ENCODE measurements around the gene CPT1A.

Gene CPT1A

DNA sequence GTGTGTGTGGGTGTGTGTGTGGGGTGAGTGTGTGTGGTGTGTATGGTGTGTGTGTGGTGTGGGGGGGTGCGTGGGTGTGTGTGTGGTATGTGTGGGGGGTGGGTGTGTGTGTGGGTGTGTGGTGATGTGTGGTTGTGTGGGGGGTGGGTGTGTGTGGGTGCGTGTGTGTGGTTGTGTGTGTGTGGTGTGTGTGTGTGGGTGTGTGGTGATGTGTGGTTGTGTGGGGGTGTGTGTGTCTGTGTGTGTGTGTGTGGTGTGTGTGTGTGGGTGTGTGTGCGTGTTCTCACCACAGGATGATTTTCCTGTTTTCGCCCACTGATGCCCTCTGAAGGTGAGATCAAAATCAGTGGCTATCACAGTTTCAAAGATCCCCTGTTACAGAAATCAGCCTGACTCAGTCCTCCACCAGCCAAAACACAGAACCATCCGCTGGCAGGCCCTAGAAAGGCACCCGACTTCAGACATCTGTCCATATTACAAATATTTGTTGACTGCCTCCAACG is 24.7 kb downstream of the CPT1A start:
- DNase-seq = peak in 1 of 3 experiments; percentile 15
- ATAC-seq (replicated peaks) = peak; percentile 66
- peaks cover 47% of the 10 kb centered on the region for H3K36me3 Mint-ChIP-seq (ENCODE audit: insufficient read depth)
- no peaks in the 10 kb centered on the region for H3K9me3 Mint-ChIP-seq
- H3K27me3 Mint-ChIP-seq = no peaks in the 10 kb centered on the region
- peak overlapping the region; percentile 89 to 95 for H3K27ac Mint-ChIP-seq
- peak overlapping the region; percentile 60 to 65 for H3K4me3 Mint-ChIP-seq
- peaks cover 26 to 27% of the 10 kb centered on the region in 2 donors for H3K4me1 Mint-ChIP-seq (ENCODE audit: low read depth in 2 of 2)

DNA sequence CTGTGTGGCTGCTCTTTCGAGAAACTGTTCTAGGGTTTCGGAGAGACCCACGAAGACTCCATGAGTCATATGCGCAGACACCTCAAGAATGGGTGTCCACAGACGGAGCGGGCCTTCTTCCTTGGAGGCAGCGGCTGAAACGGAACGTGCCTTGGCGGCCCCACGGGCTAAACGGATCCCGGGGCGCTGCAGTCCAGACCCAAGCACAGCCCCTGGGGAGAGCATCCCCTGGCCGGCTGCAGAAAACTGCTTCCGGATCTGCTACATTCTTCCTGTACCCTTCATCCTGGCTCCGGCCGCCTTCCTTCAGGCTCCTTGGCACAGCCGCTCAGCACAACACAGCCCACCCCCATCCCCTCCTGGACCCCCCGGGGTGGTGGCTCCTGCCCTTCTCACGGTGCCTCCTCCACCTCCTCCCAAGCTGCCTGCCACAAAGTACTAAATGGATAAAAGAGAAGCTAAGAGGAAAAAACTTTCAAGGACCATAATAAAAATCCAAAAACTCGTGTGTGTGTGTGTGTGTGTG is 25.4 kb downstream of the CPT1A start:
- Mint-ChIP-seq H3K4me1 (ENCODE audit: low read depth in 2 of 2) (peaks cover 26 to 27% of the 10 kb centered on the region in 2 donors), H3K9me3 (no peaks in the 10 kb centered on the region), H3K4me3 (peak overlapping the region in 1 of 2 donors; percentile 17), H3K36me3 (ENCODE audit: insufficient read depth) (peaks cover 47% of the 10 kb centered on the region), H3K27ac (peak overlapping the region; percentile 89 to 95), H3K27me3 (no peaks in the 10 kb centered on the region)
- DNase-seq (no peak), ATAC-seq (replicated peaks) (no peak)

DNA sequence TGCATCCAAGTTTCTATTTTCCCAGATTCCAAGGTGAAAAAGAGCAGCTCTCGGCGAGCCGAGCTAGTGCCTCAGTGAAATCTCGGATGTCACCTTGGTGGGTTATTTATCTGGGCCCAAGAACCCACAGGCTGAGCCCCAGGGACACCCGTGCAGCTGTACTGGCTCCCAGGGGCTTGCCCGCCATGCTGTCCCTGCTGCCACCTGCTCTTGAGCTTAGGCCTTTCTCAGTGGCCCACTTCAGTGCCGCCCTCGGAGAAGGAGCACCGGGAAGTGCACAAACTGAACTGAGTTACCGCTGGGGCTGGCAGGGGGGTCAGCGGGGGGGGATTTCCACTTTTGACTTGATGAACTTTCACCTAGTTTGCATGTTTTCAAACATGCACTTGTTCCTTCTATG is 27.9 kb downstream of the CPT1A start:
- no peaks in the 10 kb centered on the region for H3K9me3 Mint-ChIP-seq
- no peak overlapping the region for H3K4me3 Mint-ChIP-seq
- peaks cover 61% of the 10 kb centered on the region for H3K36me3 Mint-ChIP-seq (ENCODE audit: insufficient read depth)
- DNase-seq = no peak
- no peak for ATAC-seq (replicated peaks)
- peak overlapping the region in 1 of 2 donors; percentile 31 for H3K27ac Mint-ChIP-seq
- peaks cover 19 to 21% of the 10 kb centered on the region in 2 donors for H3K4me1 Mint-ChIP-seq (ENCODE audit: low read depth in 2 of 2)
- no peaks in the 10 kb centered on the region for H3K27me3 Mint-ChIP-seq

DNA sequence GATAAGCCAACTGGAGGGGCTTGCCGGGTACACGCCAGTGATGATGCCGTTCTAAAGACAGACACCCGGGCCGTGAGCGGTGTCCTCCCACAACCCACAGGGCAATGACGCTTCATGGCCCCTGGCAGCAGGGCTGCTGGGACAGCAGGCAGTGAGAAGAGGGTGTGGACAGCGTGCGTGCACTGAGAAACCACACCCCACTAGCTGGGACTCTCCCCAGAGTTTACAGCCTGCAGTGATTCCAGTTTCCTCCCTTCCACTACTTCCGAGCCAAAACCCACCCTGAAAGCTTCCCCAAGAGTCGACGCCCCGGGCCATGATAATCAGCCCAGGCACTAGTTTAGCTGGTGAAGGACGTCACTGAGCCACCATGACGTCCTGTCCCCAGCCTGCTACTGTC is 29.2 kb downstream of the CPT1A start:
- no peaks in the 10 kb centered on the region for H3K9me3 Mint-ChIP-seq
- no peaks in the 10 kb centered on the region for H3K27me3 Mint-ChIP-seq
- H3K4me1 Mint-ChIP-seq (ENCODE audit: low read depth in 2 of 2) = peaks cover 12 to 13% of the 10 kb centered on the region in 2 donors
- H3K4me3 Mint-ChIP-seq = no peak overlapping the region
- H3K36me3 Mint-ChIP-seq (ENCODE audit: insufficient read depth) = peaks cover 54% of the 10 kb centered on the region
- ATAC-seq (replicated peaks) (no peak), DNase-seq (no peak)
- H3K27ac Mint-ChIP-seq = peak overlapping the region in 1 of 2 donors; percentile 56

DNA sequence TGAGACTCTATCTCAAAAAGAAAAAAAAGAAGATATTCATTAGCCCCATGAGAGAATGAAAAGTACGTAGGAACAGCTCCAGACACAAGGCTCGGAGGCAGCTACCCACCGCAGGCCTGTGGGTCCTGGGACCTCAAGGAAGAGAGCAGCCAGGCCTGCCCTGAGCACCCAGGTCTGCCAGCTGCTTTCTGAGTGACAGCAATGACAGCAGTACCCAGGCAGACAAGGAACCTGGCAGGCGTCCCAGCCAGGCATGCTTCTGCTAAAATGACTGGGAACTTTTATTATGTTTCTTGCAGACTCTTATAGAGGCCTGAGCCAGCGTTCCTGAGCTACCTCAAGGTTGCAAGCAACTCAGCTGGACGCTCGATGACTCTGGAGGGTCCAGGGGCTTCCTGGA is 31.6 kb downstream of the CPT1A start:
- Mint-ChIP-seq H3K36me3 (ENCODE audit: insufficient read depth) (peaks cover 40% of the 10 kb centered on the region), H3K4me3 (no peak overlapping the region), H3K4me1 (ENCODE audit: low read depth in 2 of 2) (peaks cover 0 to 4% of the 10 kb centered on the region in 2 donors), H3K27me3 (no peaks in the 10 kb centered on the region), H3K9me3 (no peaks in the 10 kb centered on the region), H3K27ac (peak overlapping the region in 1 of 2 donors; percentile 75)
- ATAC-seq (replicated peaks) (no peak), DNase-seq (no peak)

DNA sequence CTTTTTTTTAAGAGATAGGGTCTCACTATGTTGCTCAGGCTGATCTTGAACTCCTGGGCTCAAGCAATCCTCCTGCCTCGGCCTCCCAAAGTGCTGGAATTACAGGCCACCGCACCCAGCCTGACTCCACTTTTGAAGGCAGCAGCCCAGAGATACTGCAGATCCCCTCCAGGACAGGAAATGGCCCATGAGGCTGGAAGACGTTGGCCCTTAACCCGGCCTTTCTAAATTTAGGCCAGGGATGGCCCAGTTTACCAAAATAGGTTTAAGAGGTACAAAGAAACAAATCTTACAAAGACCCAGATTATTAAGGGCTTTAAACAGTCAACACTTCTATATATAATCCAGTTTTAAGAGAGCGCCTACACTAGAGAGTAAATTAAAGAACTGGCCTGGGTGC is 32.2 kb downstream of the CPT1A start:
- H3K36me3 Mint-ChIP-seq (ENCODE audit: insufficient read depth) = peaks cover 39% of the 10 kb centered on the region
- ATAC-seq (replicated peaks) = no peak
- peak overlapping the region; percentile 75 to 87 for H3K27ac Mint-ChIP-seq
- no peaks in the 10 kb centered on the region for H3K27me3 Mint-ChIP-seq
- no peak for DNase-seq
- peaks cover 0 to 4% of the 10 kb centered on the region in 2 donors for H3K4me1 Mint-ChIP-seq (ENCODE audit: low read depth in 2 of 2)
- no peaks in the 10 kb centered on the region for H3K9me3 Mint-ChIP-seq
- no peak overlapping the region for H3K4me3 Mint-ChIP-seq

DNA sequence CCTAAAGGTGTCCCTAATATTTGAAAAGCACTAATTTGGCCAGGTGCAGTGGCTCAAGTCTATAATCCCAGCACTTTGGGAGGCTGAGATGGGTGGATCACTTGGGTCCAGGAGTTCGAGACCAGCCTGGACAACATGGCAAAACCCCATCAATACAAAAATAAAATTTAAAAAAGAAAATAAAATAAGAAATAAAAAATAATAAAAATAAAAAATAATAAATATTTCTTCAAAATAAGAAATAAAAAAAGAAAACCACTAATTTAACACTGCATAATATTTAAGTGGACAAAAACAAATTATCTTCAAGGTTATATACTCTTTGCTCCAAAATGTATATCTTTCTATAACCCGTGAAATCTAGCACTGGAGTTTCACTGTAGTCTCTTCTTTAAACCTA is 32.9 kb downstream of the CPT1A start:
- no peak for ATAC-seq (replicated peaks)
- Mint-ChIP-seq H3K9me3 (no peaks in the 10 kb centered on the region), H3K36me3 (ENCODE audit: insufficient read depth) (peaks cover 39% of the 10 kb centered on the region), H3K27ac (peak overlapping the region in 1 of 2 donors; percentile 75), H3K4me1 (ENCODE audit: low read depth in 2 of 2) (peaks cover 0 to 4% of the 10 kb centered on the region in 2 donors), H3K27me3 (no peaks in the 10 kb centered on the region), H3K4me3 (no peak overlapping the region)
- DNase-seq = no peak

DNA sequence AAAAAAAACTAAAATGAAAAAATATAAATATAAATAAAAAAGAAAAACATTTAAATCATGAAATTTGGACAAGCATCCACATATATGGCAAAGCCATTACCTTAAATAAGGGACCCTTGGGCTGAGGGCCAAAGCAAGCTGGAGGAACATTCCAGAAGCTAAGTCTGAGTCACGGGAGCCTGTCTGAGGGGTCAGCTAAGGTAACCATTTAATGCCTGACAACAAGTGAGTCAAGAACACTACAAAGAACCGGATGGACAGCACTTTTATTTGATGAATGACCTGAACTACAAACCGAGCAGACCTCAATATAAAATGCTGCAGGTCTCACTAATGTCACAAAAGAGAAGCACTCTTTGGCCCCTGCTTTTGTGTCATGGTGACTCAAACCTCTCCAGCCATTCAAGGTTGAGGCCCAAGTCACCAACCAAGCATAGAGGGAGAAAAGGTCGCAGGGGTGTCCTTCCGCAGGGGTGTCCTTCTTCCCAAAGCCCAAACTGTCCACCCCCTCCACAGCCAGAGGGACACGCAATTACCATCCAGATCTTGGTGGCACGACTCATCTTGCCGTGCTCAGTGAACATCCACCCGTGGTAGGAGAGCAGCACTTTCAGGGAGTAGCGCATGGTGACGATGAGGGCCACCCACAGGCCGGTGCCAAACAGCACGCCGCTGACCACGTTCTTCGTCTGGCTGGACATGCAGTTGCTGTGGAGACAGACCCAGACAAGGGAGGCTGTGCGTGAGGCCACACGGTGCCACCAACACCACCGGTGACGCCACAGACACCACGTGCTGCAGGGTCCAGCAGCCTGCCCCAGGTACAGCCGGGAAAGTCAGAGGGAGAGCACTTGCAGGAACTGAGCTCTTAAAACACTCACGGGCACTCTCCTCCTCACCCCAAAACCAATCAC is 34.5 kb downstream of the CPT1A start:
- Mint-ChIP-seq H3K4me3 (no peak overlapping the region), H3K9me3 (no peaks in the 10 kb centered on the region), H3K27me3 (no peaks in the 10 kb centered on the region), H3K27ac (no peak overlapping the region), H3K4me1 (ENCODE audit: low read depth in 2 of 2) (peaks cover 0 to 4% of the 10 kb centered on the region in 2 donors), H3K36me3 (ENCODE audit: insufficient read depth) (peaks cover 39% of the 10 kb centered on the region)
- DNase-seq = no peak
- no peak for ATAC-seq (replicated peaks)

DNA sequence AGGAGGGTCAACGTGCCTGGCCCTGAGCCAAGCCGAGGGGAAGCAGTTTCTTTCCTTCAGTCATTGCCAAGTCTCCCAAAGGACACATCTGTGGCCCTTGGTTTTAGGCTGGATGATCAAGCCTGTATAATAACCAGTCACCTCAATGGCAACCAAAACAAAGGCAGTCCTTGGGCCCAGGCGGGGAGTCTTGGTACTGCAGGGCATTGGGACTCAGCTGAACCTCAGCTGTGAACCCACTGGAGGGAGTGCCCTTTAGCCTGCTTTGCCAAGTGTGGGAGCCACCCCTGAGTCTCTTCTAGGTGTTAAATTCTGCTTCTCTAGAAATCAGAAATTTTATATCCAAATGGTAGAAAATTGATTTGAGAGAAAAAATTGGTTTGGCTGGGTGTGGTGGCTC is 36.9 kb downstream of the CPT1A start:
- Mint-ChIP-seq H3K27me3 (no peaks in the 10 kb centered on the region), H3K36me3 (ENCODE audit: insufficient read depth) (peaks cover 52% of the 10 kb centered on the region), H3K4me1 (ENCODE audit: low read depth in 2 of 2) (peaks cover 0 to 4% of the 10 kb centered on the region in 2 donors), H3K27ac (no peak overlapping the region), H3K9me3 (no peaks in the 10 kb centered on the region), H3K4me3 (no peak overlapping the region)
- DNase-seq = no peak
- no peak for ATAC-seq (replicated peaks)

DNA sequence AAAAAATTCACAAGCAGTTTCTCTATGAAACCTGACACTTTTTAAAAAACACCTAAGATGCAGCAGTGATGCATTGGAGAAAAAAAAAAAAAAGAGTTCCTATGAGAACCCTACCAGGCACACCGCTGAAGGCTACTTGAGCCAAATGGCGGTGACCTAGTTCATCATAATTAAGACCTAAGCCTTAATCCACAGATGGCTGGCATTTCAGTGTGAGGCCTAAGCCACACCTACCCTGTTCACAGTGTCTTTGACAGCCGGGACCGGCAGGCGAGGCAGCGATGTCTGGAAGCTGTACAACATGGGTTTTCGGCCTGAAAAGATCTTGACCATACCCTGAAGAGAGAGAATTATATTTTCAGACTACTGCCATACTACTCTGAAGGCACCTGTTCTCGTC is 38.0 kb downstream of the CPT1A start:
- no peak for DNase-seq
- no peaks in the 10 kb centered on the region for H3K9me3 Mint-ChIP-seq
- no peak for ATAC-seq (replicated peaks)
- H3K4me1 Mint-ChIP-seq (ENCODE audit: low read depth in 2 of 2) = peaks cover 0 to 4% of the 10 kb centered on the region in 2 donors
- H3K27me3 Mint-ChIP-seq = no peaks in the 10 kb centered on the region
- H3K27ac Mint-ChIP-seq = no peak overlapping the region
- no peak overlapping the region for H3K4me3 Mint-ChIP-seq
- H3K36me3 Mint-ChIP-seq (ENCODE audit: insufficient read depth) = peaks cover 54% of the 10 kb centered on the region

DNA sequence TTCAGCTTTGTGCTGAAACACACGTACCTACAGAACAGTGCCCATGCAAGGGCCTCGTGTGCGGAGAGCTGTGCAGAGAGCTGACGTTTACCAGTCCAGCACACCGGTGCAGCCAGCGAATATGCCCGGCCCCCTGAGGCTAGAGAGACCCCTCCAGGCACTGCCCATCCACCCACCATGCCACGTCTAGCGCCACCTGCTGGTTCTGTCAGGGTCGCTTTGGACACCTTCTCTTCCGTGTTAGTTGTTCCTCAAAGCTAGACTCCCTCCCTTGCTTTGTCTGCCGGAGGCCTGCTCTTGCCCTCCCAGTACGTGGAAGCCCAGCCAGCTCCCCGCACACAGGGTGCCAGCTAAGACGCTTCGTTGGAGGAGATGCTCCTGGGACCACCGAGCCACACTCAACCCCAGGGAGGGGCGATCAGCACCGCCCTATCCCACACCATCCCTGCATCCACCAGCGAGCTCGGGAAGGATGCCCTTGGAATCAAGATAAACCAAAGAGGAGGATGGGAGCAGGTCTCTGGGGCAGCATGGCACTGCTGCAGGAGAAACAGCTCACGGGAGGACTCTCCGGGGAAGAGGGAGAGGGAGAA is 43.4 kb downstream of the CPT1A start:
- no peaks in the 10 kb centered on the region for H3K4me1 Mint-ChIP-seq (ENCODE audit: low read depth in 2 of 2)
- ATAC-seq (replicated peaks) (no peak), DNase-seq (peak; percentile 29 to 37 (median 32))
- no peaks in the 10 kb centered on the region for H3K27me3 Mint-ChIP-seq
- H3K9me3 Mint-ChIP-seq = no peaks in the 10 kb centered on the region
- no peak overlapping the region for H3K27ac Mint-ChIP-seq
- H3K36me3 Mint-ChIP-seq (ENCODE audit: insufficient read depth) = peaks cover 83% of the 10 kb centered on the region
- no peak overlapping the region for H3K4me3 Mint-ChIP-seq

DNA sequence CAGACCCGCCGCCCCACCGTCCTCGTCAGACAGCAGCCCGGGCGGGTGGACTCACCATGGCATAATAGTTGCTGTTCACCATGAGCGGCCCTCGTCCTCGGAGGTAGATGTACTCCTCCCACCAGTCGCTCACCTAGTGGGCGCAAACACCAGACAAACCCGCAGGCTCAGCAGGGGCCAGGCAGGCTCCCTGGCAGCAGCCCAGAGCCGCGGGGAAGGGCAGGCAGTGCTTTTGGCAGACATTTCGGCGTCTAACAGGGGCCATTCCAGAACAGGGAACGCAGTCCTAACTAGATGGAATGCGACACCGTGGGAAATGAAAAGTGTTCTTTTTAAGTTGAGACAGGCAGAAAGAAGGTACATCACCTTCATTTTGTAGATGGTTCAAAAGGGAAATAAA is 44.9 kb downstream of the CPT1A start:
- no peaks in the 10 kb centered on the region for H3K4me1 Mint-ChIP-seq (ENCODE audit: low read depth in 2 of 2)
- no peaks in the 10 kb centered on the region for H3K27me3 Mint-ChIP-seq
- ATAC-seq (replicated peaks) = no peak
- H3K36me3 Mint-ChIP-seq (ENCODE audit: insufficient read depth) = peaks cover 83% of the 10 kb centered on the region
- DNase-seq = no peak
- no peak overlapping the region for H3K4me3 Mint-ChIP-seq
- no peaks in the 10 kb centered on the region for H3K9me3 Mint-ChIP-seq
- H3K27ac Mint-ChIP-seq = no peak overlapping the region

DNA sequence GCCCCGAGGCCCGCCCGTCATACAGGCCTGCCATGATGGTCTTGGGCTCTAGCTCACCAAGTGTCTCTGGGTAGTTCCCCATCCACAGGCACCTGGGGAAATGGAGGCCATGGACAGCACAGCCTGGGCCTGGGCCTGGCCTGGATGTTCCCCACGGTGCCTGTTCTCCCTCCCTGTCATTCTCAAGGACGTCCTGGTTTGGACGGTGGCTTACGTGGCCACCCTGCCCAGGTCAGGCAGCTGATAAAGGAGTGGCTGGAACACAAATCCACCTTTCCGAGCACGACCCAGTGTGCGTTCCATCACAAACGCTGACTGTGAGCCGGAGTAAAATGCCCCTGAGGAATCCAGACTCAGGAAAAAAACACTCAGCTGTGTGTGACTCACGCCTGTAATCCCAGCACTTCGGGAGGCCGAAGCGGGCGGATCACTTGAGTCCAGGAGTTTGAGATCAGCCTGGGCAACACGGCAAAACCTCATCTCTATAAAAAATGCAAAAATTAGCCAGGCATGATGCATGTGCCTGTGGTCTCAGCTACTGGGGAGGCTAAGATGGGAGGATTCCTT is 49.2 kb downstream of the CPT1A start:
- peaks cover 65% of the 10 kb centered on the region for H3K36me3 Mint-ChIP-seq (ENCODE audit: insufficient read depth)
- no peak for DNase-seq
- no peak for ATAC-seq (replicated peaks)

More for the DNA sequence above, 49.2 kb downstream of the CPT1A start:
- H3K27ac Mint-ChIP-seq = no peak overlapping the region
- H3K9me3 Mint-ChIP-seq = no peaks in the 10 kb centered on the region
- H3K4me1 Mint-ChIP-seq (ENCODE audit: low read depth in 2 of 2) = no peaks in the 10 kb centered on the region
- H3K27me3 Mint-ChIP-seq = no peaks in the 10 kb centered on the region
- no peak overlapping the region for H3K4me3 Mint-ChIP-seq
